Activated T-helper 1 cell treated with anti-CD3 and anti-CD28 coated beads, Interleukin-12 subunit alpha, Interleukin-12 subunit beta, Interleukin-2, Interleukin-4 antibody, amounts not matched to agents 30 ng/mL and 10 ng/mL and 1 ng/mL, durations not matched to agents 14 hours and 24 hours and 36 hours (primary cell): ENCODE data around the gene BPIFB3. TPM values are rescaled to one million over a fixed set of nuclear protein-coding genes. Genes with fewer than 3 reads are reported as not detected.

Experiments used
- DNase-seq: peaks from one replicate; pipeline ENCODE4 v3.0.0; 2021; ENCODE audit warnings: low spot score
- H3K27ac Mint-ChIP-seq: one replicate; pipeline ENCODE4 v1.8.0; 2021; ENCODE audit warnings: mild to moderate bottlenecking, mixed read lengths
- H3K27me3 Mint-ChIP-seq: one replicate; pipeline ENCODE4 v1.8.0; 2022; ENCODE audit warnings: mild to moderate bottlenecking, moderate library complexity, mixed read lengths; ENCODE audit not compliant: insufficient read depth
- H3K36me3 Mint-ChIP-seq: one replicate; pipeline ENCODE4 v1.8.0; 2021; ENCODE audit warnings: low read depth, mixed read lengths
- H3K4me1 Mint-ChIP-seq: one replicate; pipeline ENCODE4 v1.8.0; 2021; ENCODE audit warnings: low read depth, mixed read lengths
- H3K4me3 Mint-ChIP-seq: one replicate; pipeline ENCODE4 v1.8.0; 2021; ENCODE audit warnings: mild to moderate bottlenecking, moderate library complexity, mixed read lengths
- H3K9me3 Mint-ChIP-seq: one replicate; pipeline ENCODE4 v1.8.0; 2021; ENCODE audit warnings: mixed read lengths
- intact Hi-C: fragments of 100-400 bp; cut with micrococcal nuclease; formaldehyde crosslinking; loops from one replicate; pipeline ENCODE4 v1.15.1; 2024
- total RNA-seq: library from RNA; stranded (reverse); gene quantifications from 2 replicates; pipeline ENCODE4 v1.2.3, GENCODE V29; 2022

BPIFB3 gene
- total RNA-seq, 1 donor from 2014 or later = not detected

DNA sequence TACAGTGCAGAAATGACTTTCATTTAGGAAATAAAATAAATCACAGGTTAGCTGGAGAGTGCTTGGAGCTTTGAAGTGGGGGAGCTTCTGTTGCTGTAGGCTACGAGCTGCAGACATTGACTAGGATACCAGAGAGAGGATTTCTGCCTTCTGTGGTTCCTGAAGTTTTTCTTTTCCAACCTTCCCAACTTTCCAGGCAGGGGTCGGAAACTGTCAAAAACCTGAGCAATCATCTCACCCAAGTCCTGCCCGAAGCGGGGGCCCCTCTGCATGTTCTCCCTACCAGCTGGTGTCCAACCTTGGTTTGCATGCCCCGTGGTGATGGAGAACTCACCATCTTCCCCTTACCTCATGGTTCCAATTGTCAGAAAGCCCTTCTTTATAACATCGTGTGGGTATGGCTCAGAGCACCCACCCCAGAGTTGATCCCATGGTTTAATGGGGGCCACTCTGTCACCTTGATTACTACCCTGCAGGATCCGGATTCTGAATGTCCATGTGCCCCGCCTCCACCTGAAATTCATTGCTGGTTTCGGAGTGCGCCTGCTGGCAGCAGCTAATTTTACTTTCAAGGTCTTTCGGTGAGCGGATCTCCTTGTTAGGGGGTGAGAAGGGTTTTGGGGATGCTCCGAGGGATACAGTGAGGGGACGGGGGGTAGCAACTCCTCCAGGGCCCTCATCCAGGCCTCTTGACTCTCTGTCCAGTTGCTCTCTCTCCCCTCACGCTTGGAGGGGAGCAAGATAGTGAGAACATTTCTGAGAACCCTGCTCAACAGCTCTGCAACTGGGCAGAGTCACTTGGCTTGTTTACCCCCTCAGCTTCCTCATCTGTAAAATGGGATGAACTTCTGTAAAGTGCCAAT lies 41.1 kb upstream of the BPIFB3 start:
- H3K27ac Mint-ChIP-seq = no peak overlapping the region
- intact Hi-C loops = no loop called here
- H3K4me3 Mint-ChIP-seq = no peak overlapping the region
- no peak for DNase-seq
- peaks cover 7% of the 10 kb centered on the region for H3K27me3 Mint-ChIP-seq
- no peaks in the 10 kb centered on the region for H3K4me1 Mint-ChIP-seq
- no peaks in the 10 kb centered on the region for H3K36me3 Mint-ChIP-seq
- H3K9me3 Mint-ChIP-seq = no peaks in the 10 kb centered on the region

DNA sequence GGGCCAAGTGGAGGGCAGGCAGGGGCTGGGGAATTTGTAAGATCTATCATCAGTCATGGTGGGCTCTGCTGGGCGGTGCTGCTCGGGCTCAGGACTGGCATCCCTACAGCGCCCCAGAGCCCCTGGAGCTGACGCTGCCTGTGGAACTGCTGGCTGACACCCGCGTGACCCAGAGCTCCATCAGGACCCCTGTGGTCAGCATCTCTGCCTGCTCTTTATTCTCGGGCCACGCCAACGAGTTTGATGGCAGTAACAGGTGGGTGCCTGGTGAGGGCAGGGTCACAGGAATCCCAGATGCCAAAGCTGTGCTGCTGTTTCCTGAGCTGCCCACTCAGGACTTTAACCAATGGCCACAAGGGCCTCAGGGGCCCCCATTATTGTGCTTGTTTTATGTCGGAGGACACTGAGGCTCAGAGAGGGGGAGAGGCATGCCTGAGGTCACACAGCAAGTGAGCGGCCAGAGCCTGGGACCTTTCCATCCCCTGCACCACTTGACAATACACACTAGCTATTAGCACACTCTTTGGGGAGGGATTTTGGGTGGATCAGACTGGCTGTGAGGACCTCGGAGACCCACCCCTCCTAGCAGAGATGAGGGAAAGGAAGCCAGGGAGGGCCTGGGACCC lies 39.9 kb upstream of the BPIFB3 start:
- no peak for DNase-seq
- no peak overlapping the region for H3K4me3 Mint-ChIP-seq
- no peaks in the 10 kb centered on the region for H3K9me3 Mint-ChIP-seq
- no peak overlapping the region for H3K27ac Mint-ChIP-seq
- peaks cover 7% of the 10 kb centered on the region for H3K27me3 Mint-ChIP-seq
- intact Hi-C loops = no loop called here
- no peaks in the 10 kb centered on the region for H3K4me1 Mint-ChIP-seq
- no peaks in the 10 kb centered on the region for H3K36me3 Mint-ChIP-seq

DNA sequence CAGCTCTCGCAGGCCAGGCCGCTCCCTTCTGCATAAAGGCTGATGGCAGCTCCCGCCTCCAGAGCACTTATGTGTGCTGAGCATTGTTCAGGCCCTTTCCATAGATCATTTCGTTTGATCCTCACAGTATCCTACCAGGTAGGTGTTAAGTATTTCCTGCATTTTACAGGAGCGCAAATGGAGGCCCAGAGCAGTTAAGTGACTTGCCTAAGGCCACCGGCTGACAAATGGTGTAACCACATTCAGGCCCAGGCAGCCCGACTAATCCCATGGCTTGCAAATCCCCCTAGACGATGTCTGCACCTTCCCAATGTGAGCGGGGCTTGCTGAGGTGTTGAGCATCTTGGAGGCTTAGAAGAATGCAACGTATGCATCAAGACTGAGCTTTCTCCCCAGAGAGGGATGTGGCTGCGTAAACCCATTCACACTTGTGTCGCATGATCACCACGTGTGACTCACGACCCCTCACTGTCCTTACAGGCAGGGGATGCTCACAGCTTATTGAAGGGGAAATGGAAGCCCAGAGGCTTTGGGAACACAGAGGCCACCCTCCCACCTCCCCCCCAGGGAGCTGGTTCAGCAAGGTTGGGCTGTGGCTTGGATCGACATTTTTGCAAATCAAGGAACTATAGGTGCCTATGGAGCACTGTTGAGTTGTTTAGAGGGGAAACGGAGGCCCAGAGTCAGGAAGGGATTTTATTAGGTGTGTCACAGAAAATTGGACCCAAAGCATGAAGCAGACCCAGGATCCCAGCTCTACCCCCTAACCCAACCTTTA lies 39.2 kb upstream of the BPIFB3 start:
- Mint-ChIP-seq H3K27ac (no peak overlapping the region), H3K36me3 (no peaks in the 10 kb centered on the region), H3K4me3 (no peak overlapping the region), H3K27me3 (peaks cover 7% of the 10 kb centered on the region), H3K4me1 (no peaks in the 10 kb centered on the region), H3K9me3 (no peaks in the 10 kb centered on the region)
- no peak for DNase-seq
- intact Hi-C loops = no loop called here

DNA sequence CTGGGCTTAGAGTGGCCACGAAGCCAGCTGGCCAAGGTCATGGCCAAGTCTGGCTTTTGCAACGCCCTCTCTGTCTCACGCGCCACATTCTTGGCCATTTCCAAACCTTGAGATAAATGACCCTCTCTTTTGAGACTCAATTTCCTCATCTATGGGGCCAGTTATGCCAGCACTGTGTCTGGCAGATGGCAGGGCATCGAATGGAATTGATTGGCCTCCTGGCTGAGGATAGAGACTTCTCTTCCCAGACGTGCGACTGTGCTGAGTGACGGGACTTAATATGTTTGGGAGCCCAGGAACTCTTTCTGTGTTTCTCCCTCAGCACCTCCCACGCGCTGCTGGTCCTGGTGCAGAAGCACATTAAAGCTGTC lies 38.6 kb upstream of the BPIFB3 start:
- Mint-ChIP-seq H3K4me3 (no peak overlapping the region), H3K36me3 (no peaks in the 10 kb centered on the region), H3K9me3 (no peaks in the 10 kb centered on the region), H3K27ac (no peak overlapping the region), H3K27me3 (peaks cover 7% of the 10 kb centered on the region), H3K4me1 (no peaks in the 10 kb centered on the region)
- DNase-seq = no peak
- intact Hi-C loops = no loop called here

DNA sequence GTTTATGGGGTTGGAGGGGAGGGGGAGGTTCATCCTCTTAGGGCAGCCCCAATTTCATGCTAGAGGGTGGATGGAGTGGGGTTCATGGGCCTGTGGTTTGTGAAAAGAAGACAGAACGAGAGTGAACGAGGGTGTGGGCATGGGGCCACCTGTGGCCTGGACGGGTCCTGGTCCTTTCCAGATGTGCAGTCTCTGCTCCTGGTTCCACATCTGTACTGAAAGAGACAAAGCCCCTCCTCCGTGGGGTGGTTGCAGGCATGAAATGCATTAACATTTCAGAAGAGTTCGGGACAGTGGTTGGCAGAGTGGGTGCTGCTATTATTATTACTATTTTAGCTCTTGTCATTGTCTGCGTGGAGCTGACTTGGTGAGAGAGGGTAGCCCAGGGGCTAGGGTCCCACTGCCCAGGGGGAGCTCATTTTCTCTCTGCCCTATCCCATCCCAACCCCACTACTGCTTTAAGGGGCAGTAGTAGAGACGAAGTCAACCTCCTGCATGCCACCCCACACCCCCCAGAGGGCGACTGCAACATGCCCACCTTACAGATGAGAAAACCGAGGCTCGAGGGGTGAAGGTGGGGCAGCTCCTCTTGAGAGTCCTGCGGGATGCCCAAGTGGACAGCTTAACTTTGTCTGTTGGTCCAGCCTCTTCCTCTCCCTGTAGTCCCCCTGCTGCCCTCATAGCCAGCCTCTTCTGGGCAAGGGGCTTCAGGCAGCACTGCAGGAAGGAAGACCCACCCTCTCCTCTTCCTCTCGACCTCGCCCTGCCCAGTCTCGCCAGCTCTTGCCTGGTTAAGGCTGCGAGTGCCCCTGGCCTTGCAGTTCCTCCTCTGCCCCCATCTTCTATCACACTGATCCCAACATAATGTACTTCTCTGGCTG lies 37.8 kb upstream of the BPIFB3 start:
- Mint-ChIP-seq H3K36me3 (no peaks in the 10 kb centered on the region), H3K9me3 (no peaks in the 10 kb centered on the region), H3K4me3 (no peak overlapping the region), H3K27ac (no peak overlapping the region), H3K4me1 (no peaks in the 10 kb centered on the region), H3K27me3 (peaks cover 7% of the 10 kb centered on the region)
- DNase-seq = no peak
- intact Hi-C loops = no loop called here

DNA sequence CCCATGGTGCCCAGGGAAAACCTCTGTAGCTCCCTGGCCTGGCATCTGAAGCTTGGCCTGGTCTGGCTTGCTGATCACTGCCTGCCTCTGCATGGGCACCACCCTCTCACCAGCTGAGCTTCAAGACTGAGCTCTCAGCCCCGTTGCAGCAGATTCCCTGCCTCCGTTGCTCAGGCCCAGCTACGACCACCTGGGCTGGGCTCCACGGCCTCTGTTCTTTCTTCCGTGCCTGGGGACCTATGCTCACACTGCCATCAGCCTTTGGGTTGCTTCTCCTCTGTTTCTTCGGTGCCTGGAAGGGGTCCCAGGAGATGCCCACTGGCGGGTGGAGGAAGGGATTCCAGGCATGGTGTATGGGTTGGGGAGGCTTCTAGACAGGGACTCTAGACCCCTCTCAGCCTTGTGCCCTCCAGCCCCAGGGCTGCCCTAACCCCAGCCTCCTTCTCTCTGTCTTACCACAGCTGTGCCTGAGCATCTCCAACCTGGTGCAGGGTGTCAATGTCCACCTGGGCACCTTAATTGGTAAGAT lies 37.1 kb upstream of the BPIFB3 start:
- no peak overlapping the region for H3K4me3 Mint-ChIP-seq
- no peaks in the 10 kb centered on the region for H3K4me1 Mint-ChIP-seq
- intact Hi-C loops = no loop called here
- H3K9me3 Mint-ChIP-seq = no peaks in the 10 kb centered on the region
- H3K27me3 Mint-ChIP-seq = peaks cover 7% of the 10 kb centered on the region
- DNase-seq = no peak
- H3K36me3 Mint-ChIP-seq = no peaks in the 10 kb centered on the region
- H3K27ac Mint-ChIP-seq = no peak overlapping the region

DNA sequence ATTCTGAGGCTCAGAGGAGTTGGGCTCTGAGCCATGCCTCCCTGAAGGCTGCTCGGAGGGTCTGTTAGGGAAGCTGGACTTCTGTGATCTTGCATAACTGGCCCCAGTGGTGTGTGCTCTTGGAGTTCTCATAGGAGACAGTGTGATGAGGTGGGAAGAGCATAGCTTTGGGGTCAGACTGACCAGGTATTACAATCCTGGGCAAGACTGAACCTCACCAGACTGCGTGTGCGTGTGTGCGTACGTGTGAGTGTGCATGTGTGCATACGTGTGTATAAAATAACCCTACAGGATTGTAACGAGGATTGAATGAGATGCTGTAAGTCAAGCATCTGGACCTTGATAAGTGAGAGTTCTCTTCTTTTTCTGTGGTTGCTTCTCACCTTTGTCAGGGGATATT lies 36.2 kb upstream of the BPIFB3 start:
- intact Hi-C loops = no loop called here
- Mint-ChIP-seq H3K27me3 (peaks cover 7% of the 10 kb centered on the region), H3K36me3 (no peaks in the 10 kb centered on the region), H3K9me3 (no peaks in the 10 kb centered on the region), H3K4me3 (no peak overlapping the region), H3K4me1 (no peaks in the 10 kb centered on the region), H3K27ac (no peak overlapping the region)
- DNase-seq = no peak

DNA sequence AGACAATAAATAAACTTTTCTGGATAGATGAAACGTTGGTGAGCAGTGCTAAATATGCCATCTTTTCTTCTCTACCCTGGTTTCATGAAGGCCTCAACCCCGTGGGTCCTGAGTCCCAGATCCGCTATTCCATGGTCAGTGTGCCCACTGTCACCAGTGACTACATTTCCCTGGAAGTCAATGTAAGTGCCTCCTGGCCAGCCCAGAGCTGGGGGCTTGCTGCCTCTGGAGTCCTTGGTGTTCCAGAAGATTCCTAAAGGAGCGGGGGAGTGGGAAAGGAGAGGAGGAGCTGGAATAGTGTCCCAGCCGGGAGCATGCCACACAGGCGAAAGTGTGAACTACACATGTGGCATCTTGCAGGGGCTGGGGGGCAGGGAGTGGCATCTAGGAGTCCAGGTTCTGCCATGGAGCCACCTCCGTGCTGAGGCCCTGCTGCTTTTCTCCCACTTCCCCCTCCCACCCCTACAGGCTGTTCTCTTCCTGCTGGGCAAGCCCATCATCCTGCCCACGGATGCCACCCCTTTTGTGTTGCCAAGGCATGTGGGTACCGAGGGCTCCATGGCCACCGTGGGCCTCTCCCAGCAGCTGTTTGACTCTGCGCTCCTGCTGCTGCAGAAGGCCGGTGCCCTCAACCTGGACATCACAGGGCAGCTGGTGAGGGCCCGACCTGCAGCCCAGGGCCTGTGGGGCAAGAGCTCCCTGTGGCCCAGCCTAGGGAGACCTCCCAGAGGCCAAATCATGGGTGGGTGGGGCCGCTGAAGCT lies 35.4 kb upstream of the BPIFB3 start:
- intact Hi-C loops = no loop called here
- Mint-ChIP-seq H3K9me3 (no peaks in the 10 kb centered on the region), H3K27ac (no peak overlapping the region), H3K4me1 (no peaks in the 10 kb centered on the region), H3K27me3 (peaks cover 7% of the 10 kb centered on the region), H3K36me3 (no peaks in the 10 kb centered on the region), H3K4me3 (no peak overlapping the region)
- DNase-seq = no peak

DNA sequence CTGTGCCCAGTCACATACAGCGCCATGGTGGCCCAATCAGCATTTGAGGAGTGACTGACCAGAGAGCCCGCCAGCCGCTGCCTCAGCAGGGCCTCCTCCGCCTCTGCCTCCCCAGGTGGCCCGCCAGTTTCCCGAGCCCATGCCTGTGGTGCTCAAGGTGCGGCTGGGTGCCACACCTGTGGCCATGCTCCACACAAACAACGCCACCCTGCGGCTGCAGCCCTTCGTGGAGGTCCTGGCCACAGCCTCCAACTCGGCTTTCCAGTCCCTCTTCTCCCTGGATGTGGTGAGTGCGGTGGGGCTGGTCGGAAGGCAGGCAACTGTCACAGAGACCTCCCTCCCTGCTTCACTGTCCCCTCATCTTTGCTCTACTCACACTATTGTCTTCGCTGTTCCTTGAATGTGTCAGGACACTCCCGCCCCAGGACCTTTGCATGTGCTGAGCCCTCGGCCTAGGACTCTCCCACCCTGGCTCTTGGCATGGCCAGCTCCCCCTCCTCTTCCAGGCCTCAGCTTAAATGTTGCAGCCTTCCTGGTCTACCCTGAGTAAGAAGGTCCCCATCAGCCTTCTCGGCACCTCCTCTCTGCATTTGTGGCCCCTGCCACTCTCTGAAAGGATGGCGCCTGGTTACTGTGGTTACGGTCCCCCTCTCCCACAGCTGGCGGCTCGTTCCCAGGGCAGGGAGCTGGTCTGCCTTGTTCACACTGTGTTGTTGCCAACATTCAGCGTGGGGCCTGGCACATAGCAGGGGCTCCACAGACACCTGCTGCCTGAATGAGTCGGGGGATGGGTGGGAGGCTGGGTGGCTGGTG lies 34.0 kb upstream of the BPIFB3 start:
- Mint-ChIP-seq H3K9me3 (no peaks in the 10 kb centered on the region), H3K27me3 (peaks cover 5% of the 10 kb centered on the region), H3K36me3 (no peaks in the 10 kb centered on the region), H3K4me1 (no peaks in the 10 kb centered on the region), H3K4me3 (no peak overlapping the region), H3K27ac (no peak overlapping the region)
- intact Hi-C loops = no loop called here
- DNase-seq = no peak

DNA sequence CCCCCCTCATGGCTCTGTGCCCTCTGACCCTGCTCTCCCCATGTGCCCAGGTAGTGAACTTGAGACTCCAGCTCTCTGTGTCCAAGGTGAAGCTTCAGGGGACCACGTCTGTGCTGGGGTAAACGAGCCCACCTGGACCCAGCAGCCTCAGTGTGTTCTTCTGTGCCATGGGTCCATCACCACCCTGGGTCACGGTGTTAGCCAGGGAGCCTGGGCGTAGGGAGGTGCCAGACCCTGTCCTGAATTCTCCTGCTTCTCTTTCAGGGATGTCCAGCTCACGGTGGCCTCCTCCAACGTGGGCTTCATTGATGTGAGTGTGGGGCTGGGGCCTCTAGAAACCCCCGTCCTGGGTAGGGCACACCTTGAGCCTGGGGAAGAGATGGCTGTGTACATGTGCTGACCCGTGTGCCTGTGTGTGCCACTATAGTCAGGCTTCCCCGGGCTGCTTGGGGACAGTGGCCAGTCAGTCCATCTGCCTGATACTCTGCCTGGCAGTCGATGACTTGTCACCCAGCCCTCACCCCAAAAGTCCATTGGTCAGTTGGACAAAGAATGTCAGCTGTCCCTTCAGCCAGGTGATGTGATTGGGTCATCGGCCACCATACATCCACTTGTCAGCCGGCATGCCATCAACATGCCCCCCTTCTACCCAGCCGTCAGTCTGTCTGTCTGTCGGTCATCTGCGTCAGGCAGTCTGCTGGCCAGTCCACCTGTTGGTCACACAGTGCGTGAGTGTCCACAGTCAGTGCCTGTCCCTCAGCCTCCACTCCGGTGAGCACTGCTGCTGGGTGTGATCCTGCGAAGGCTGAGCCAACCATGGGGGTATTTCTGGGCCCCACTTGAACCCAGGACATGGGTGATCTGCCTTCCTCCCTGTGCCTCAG lies 33.2 kb upstream of the BPIFB3 start:
- no peak overlapping the region for H3K27ac Mint-ChIP-seq
- H3K4me3 Mint-ChIP-seq = no peak overlapping the region
- no peaks in the 10 kb centered on the region for H3K4me1 Mint-ChIP-seq
- H3K27me3 Mint-ChIP-seq = peaks cover 4% of the 10 kb centered on the region
- intact Hi-C loops = no loop called here
- H3K9me3 Mint-ChIP-seq = no peaks in the 10 kb centered on the region
- no peaks in the 10 kb centered on the region for H3K36me3 Mint-ChIP-seq
- DNase-seq = no peak

DNA sequence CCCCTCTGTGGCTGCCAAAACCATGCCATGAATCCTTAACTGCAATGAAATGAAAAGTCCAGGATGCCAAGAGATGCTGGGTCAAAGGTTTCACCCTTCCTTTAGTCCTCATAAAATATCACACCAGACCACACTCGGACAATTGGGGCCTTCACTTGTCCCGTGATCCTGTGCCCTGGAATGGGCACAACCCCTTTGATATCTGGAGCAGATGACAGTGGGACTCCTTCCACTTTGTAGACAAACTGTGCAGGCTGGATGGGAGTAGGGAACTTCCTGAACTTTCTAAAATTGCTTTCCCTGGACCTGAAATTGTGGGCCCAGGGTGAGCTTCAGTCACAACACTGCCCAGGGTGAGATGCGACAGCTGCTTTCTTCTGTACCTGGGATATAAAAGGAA lies 31.8 kb upstream of the BPIFB3 start:
- no peak overlapping the region for H3K27ac Mint-ChIP-seq
- peaks cover 3% of the 10 kb centered on the region for H3K27me3 Mint-ChIP-seq
- no peak overlapping the region for H3K4me3 Mint-ChIP-seq
- no peaks in the 10 kb centered on the region for H3K4me1 Mint-ChIP-seq
- intact Hi-C loops = no loop called here
- no peaks in the 10 kb centered on the region for H3K36me3 Mint-ChIP-seq
- no peak for DNase-seq
- H3K9me3 Mint-ChIP-seq = no peaks in the 10 kb centered on the region
